GM18508 (cell line): ENCODE measurements around the gene AREL1.

Experiments
- ATAC-seq: cut with Tn5 transposase; IDR thresholded peaks from one replicate; pipeline ENCODE4 v1.9.1; 2021; ENCODE audit warnings: moderate number of reproducible peaks; ENCODE audit not compliant: insufficient read depth, unreplicated experiment

The AREL1 gene

GRCh38 chr14:74614508-74615495, 98.1 kb downstream of the AREL1 start:
- ATAC-seq = no peak

- ATAC-seq = no peak
Observed at GRCh38 chr14:74613211-74613914, 99.5 kb downstream of the AREL1 start.

- ATAC-seq = no peak
Observed at GRCh38 chr14:74612350-74613021, 100.4 kb downstream of the AREL1 start.

GRCh38 chr14:74611650-74612349, 101.1 kb downstream of the AREL1 start, which contains the start of gene LTBP2:
LTBP2 (minus strand) TSS chr14:74612237; CDS start chr14:74611944, 293 bp downstream.
- ATAC-seq = no peak
